Left lung (tissue), 10 donors: ENCODE measurements around the gene MACROD2. TPM values are rescaled to one million over a fixed set of nuclear protein-coding genes. Genes with fewer than 3 reads are reported as not detected.

Source experiments
- ATAC-seq: fragments of 200-7000 bp; cut with Tn5 transposase; one replicate; pipeline ENCODE4 v1.9.1; 2020; ENCODE audit warnings: moderate library complexity
- DNase-seq, 4 donors: peaks; one replicate each; pipeline ENCODE4 v3.0.0-alpha.2; 2013 to 2020
- H3K27ac ChIP-seq, 2 donors: fragments of 200-600 bp; sonication (generic) in 1 of 2; one replicate each; pipeline versions ENCODE4 v1.5.0 to v1.8.0; 2020 to 2021
- H3K27me3 ChIP-seq, 2 donors: fragments of 200-600 bp; sonication (generic) in 1 of 2; one replicate each; pipeline versions ENCODE4 v1.5.0 to v1.8.0; 2020 to 2021
- H3K36me3 ChIP-seq, 2 donors: fragments of 200-600 bp; sonication (generic) in 1 of 2; one replicate each; pipeline versions ENCODE4 v1.5.0 to v1.8.0; 2020 to 2021
- H3K4me1 ChIP-seq, 2 donors: fragments of 200-600 bp; one replicate each; pipeline ENCODE4 v1.8.0; 2021
- H3K4me3 ChIP-seq, 2 donors: fragments of 200-600 bp; sonication (generic) in 1 of 2; one replicate each; pipeline versions ENCODE4 v1.5.0 to v1.8.0; 2020 to 2021; ENCODE audit warnings: mild to moderate bottlenecking in 1 of 2
- H3K9me3 ChIP-seq, 2 donors: fragments of 200-600 bp; sonication (generic) in 1 of 2; one replicate each; pipeline versions ENCODE4 v1.5.0 to v1.8.0; 2020 to 2021
- CTCF ChIP-seq, 2 donors: fragments of 200-600 bp; sonication (generic) in 1 of 2; IDR thresholded peaks; one replicate each; pipeline versions ENCODE4 v1.5.0 to v1.8.0; 2021; ENCODE audit warnings: antibody characterized with exemption in 2 of 2
- intact Hi-C, 2 donors: fragments of 100-400 bp; cut with DNase I; formaldehyde crosslinking; loops; one replicate each; pipeline versions ENCODE4 v1.11.2 to v1.14.2; 2022
- polyA plus RNA-seq, 6 donors: library from polyadenylated mRNA; unstranded; fragments of 120-200 nt; gene quantifications; one replicate each; pipeline ENCODE4 v1.2.1, GENCODE V29; 2013; ENCODE audit not compliant: insufficient read length in 6 of 6
- total RNA-seq, 2 donors: library from RNA; stranded (reverse); fragmentation: NEBNext Ultra II Directional; extraction: Animal tissue kit (Norgen Biotek cat#: 25700); gene quantifications; one replicate each; pipeline ENCODE4 v1.2.1, GENCODE V29; 2021
- donor health status: DM: no; HTN: yes; CAD: no.
- donor health status: DM: no; HTN: no; CAD: no.

MACROD2 gene
- total and polyA plus RNA-seq, 8 donors: 6.1 to 23.6 (median 8.9) TPM

GRCh38 chr20:14957402-14957801 is 962.1 kb downstream of the MACROD2 start:
- DNase-seq: no peak
- H3K4me1 ChIP-seq: peaks cover 0 to 4% of the 10 kb centered on the region in 2 donors
- no peaks in the 10 kb centered on the region for H3K9me3 ChIP-seq
- no peaks in the 10 kb centered on the region for H3K27me3 ChIP-seq
- no peak overlapping the region for H3K27ac ChIP-seq
- intact Hi-C loops: no loop called here
- no peak for TF ChIP-seq CTCF (IDR thresholded peaks at IDR 0.05)
- ATAC-seq: no peak
- no peaks in the 10 kb centered on the region for H3K36me3 ChIP-seq
- no peak overlapping the region for H3K4me3 ChIP-seq

GRCh38 chr20:14958626-14959025 is 963.3 kb downstream of the MACROD2 start:
- no peak overlapping the region for H3K27ac ChIP-seq
- H3K27me3 ChIP-seq: no peaks in the 10 kb centered on the region
- no peak for TF ChIP-seq CTCF (IDR thresholded peaks at IDR 0.05)
- DNase-seq: no peak
- H3K9me3 ChIP-seq: no peaks in the 10 kb centered on the region
- no peaks in the 10 kb centered on the region for H3K4me1 ChIP-seq
- no peak for ATAC-seq
- no peak overlapping the region for H3K4me3 ChIP-seq
- intact Hi-C loops: no loop called here
- no peaks in the 10 kb centered on the region for H3K36me3 ChIP-seq

GRCh38 chr20:14959506-14960475 is 964.5 kb downstream of the MACROD2 start:
- intact Hi-C loops: no loop called here
- no peak for ATAC-seq

GRCh38 chr20:14960831-14961230 is 965.5 kb downstream of the MACROD2 start:
- Histone ChIP-seq H3K27me3 (no peaks in the 10 kb centered on the region), H3K36me3 (no peaks in the 10 kb centered on the region)
- intact Hi-C loops: no loop called here

More at GRCh38 chr20:14959506-14960475, 964.5 kb downstream of the MACROD2 start:
- no peak overlapping the region for H3K4me3 ChIP-seq
- no peak overlapping the region for H3K27ac ChIP-seq
- no peak for TF ChIP-seq CTCF (IDR thresholded peaks at IDR 0.05)
- H3K9me3 ChIP-seq: no peaks in the 10 kb centered on the region
- H3K4me1 ChIP-seq: no peaks in the 10 kb centered on the region
- DNase-seq: no peak
- H3K27me3 ChIP-seq: no peaks in the 10 kb centered on the region
- H3K36me3 ChIP-seq: no peaks in the 10 kb centered on the region

More at GRCh38 chr20:14960831-14961230, 965.5 kb downstream of the MACROD2 start:
- Histone ChIP-seq H3K4me3 (no peak overlapping the region), H3K27ac (no peak overlapping the region), H3K4me1 (no peaks in the 10 kb centered on the region), H3K9me3 (no peaks in the 10 kb centered on the region)
- ATAC-seq: no peak
- TF ChIP-seq CTCF (IDR thresholded peaks at IDR 0.05): no peak
- no peak for DNase-seq
